ENCODE measurements around the gene ACP4.

- TF ChIP-seq CTCF (IDR thresholded peaks at IDR 0.05; ENCODE audit: low read length) (no peak), EZH2 (IDR thresholded peaks at IDR 0.05; ENCODE audit: borderline replicate concordance, low read length) (no peak)
These were observed 39.6 kb downstream of the ACP4 start for GRCh38 chr19:50829801-50830200.

Measured in OCI-LY1 (cell line).